ENCODE data around the gene STRA6.
"Not testable (repeated sequence)": the region's sequence is repeated elsewhere in the genome, so short reads cannot be mapped to it uniquely, and the experiment has no call there.

STRA6 gene

DNA sequence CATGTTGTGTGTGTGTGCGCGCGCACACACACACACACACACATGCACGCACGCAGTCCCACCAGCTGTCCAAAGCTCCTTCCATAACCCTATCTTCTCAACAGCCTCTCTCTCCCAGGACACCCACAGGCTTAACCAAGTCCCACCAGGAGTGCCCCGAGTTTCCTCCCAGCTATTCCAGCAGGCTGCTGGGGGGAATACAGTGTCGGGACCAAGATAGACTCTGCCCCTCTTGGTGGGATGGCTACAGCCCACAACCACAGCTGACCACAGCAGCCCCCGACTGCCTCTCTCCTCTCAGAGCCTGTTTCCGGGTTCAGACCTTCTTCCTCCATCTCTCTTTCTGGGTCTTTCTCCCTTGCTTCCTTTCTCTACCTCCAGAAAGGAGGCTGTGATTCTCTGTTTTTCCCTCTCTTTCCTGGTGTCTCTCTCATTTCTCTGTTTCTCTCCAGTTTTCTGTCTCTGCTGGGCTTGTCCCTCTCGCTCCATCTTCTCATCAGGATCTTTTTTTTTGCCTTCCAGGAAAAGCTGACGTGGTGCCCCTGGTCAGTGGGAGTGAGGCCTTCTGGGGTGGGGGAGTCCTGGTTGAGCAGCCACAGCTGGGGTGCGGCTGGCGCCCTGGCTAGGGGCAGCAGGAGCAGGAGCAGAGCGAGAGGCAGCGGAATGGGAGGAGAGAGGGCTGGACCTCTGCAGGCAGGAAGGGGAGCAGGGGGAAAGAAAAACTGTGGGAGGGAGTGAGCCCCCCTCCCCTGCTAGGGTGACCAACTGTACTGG lies 32.3 kb downstream of the STRA6 start:
- FAIRE-seq = no peak
- DNase-seq (ENCODE audit: insufficient read length, low spot score) = no peak

GRCh38 chr15:74168711-74169126 lies 33.9 kb downstream of the STRA6 start:
- DNase-seq (ENCODE audit: insufficient read length, low spot score) (no peak), FAIRE-seq (no peak)

- no peak for FAIRE-seq
- no peak for DNase-seq (ENCODE audit: insufficient read length, low spot score)
These were observed 34.7 kb downstream of the STRA6 start for GRCh38 chr15:74167891-74168331.

DNA sequence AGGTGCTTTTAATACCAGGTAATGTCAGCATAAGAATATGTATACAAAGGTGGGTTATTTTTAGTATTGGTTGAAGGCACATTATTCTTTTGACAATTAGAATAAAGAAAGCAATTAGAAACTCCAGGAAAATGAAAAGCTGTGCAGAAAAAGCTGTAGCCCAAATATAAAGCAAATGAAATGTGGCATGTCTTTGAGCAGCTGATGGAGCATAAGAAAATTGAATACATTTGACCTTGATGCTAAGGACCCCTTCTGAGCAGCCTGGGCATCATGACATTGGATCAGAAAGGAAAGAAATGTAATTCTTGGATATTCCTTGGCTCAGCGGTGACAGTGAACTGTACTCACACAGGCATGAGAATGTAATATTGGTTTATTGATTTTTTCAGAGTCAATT lies 37.1 kb downstream of the STRA6 start:
- FAIRE-seq (no peak), DNase-seq (ENCODE audit: insufficient read length, low spot score) (no peak)

- DNase-seq (ENCODE audit: insufficient read length, low spot score); FAIRE-seq: not testable (repeated sequence)
These were observed 40.4 kb downstream of the STRA6 start for GRCh38 chr15:74162195-74162536.

GRCh38 chr15:74160390-74160789 lies 42.2 kb downstream of the STRA6 start:
- DNase-seq (ENCODE audit: insufficient read length, low spot score); FAIRE-seq: not testable (repeated sequence)

- FAIRE-seq (no peak), DNase-seq (ENCODE audit: insufficient read length, low spot score) (no peak)
These were observed 42.8 kb downstream of the STRA6 start for GRCh38 chr15:74159773-74160172.

GRCh38 chr15:74158855-74159650 lies 43.5 kb downstream of the STRA6 start:
- no peak for DNase-seq (ENCODE audit: insufficient read length, low spot score)
- FAIRE-seq = peak; percentile 88

- FAIRE-seq = peak; percentile 40
- no peak for DNase-seq (ENCODE audit: insufficient read length, low spot score)
These were observed 44.4 kb downstream of the STRA6 start for GRCh38 chr15:74157868-74158827.

DNA sequence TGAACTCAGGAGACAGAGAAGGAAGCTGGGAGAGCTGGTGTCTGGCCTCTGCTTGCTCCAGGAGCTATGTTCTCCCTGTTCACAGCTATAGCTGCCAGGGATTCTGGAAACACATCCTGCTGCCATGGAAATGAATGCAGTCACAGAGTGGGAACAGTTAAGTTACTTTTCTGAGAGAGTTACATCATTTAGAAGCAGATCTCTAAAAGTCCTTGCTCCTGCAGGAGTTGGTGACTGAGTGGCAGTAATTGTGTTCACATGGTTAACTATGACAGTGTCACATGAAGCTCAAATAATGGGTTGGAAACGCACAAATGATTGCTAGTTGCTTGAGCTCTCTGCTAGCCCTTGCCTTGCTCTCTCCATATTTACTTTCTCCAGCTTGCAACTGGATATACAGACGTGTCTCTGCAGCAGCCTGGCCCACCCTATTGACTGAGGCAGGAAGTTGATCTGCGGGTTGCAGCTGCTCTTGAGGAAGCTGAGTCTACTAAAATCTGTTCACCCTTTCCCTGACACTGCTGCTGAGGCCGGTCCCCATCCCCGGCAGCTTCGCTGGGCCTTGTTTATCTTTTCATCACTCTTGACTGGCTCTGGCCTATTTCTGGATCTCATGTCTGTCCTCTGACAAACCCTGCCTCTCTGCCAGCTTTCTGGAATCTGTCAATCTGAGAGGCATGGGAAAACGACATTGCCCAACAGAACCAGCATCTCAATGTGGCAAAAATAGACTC lies 45.7 kb downstream of the STRA6 start:
- DNase-seq (ENCODE audit: insufficient read length, low spot score) (no peak), FAIRE-seq (no peak)

GRCh38 chr15:74155766-74156417 lies 46.7 kb downstream of the STRA6 start:
- FAIRE-seq (no peak), DNase-seq (ENCODE audit: insufficient read length, low spot score) (no peak)

DNA sequence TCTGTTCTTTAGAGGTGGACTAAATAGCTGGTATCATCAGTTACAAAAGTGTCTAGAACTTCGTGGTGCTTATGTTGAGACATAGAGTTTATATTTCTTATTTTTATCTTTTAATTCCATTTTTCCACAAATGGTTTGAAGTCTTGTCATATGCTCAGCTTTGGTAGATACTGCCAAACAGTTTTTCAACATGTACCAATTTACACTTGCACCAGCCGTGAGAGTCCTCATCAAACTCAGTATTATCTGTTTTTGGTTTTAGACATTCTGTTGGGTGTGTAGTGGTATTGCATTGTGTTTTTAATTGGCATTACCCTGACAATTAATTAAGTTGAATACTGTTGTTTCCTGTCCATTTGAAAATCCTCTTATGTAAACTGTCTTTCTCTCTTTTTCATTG lies 55.5 kb downstream of the STRA6 start:
- FAIRE-seq = no peak
- DNase-seq (ENCODE audit: insufficient read length, low spot score) = no peak

DNA sequence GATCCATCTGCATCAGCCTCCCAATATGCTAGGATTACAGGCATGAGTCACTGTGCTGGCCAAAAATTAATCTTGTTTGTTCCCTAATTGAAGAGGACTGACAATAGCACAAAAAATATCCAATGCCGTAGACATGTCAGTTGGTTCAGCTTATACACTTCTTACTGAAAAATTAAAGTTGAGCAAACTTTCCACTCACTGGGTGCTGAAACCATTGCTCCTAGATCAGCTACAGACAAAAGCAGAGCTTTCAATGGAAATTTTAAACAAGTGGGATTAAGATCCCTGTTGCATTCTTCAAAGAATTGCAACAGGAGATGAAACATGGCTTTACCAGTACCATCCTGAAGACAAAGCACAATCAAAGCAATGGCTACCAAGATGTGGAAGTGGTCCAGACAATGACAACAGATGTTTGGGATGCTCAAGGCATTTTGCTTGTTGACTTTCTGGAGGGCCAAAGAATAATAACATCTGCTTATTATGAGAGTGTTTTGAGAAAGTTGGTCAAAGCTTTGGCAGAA lies 56.2 kb downstream of the STRA6 start:
- DNase-seq (ENCODE audit: insufficient read length, low spot score) = no peak
- no peak for FAIRE-seq

- DNase-seq (ENCODE audit: insufficient read length, low spot score) (no peak), FAIRE-seq (no peak)
These were observed 58.3 kb downstream of the STRA6 start for GRCh38 chr15:74144153-74144775.

- no peak for FAIRE-seq
- no peak for DNase-seq (ENCODE audit: insufficient read length, low spot score)
These were observed 61.0 kb downstream of the STRA6 start for GRCh38 chr15:74141591-74141990.

DNA sequence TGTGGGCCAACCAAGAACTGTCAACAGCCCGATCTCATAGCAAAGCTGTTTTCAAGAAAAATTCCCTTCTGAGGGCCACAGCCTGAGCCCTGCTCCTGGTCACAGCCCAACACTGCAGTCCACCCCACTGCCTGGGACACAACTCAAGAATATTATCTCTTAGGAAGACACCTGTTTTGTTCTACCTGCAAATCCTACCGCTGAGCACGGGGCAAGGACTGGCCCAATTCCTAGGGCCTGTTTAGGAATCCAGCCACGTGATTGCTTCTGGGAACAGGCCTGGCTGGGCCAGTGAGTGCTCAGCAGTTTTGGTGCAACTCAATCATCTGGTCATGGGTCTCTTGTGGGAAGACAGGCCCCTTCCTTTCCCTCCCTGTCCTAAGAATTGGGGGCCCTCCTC lies 63.9 kb downstream of the STRA6 start:
- FAIRE-seq = no peak
- DNase-seq (ENCODE audit: insufficient read length, low spot score) = no peak

GRCh38 chr15:74137537-74137894 lies 65.1 kb downstream of the STRA6 start:
- no peak for FAIRE-seq
- no peak for DNase-seq (ENCODE audit: insufficient read length, low spot score)

DNA sequence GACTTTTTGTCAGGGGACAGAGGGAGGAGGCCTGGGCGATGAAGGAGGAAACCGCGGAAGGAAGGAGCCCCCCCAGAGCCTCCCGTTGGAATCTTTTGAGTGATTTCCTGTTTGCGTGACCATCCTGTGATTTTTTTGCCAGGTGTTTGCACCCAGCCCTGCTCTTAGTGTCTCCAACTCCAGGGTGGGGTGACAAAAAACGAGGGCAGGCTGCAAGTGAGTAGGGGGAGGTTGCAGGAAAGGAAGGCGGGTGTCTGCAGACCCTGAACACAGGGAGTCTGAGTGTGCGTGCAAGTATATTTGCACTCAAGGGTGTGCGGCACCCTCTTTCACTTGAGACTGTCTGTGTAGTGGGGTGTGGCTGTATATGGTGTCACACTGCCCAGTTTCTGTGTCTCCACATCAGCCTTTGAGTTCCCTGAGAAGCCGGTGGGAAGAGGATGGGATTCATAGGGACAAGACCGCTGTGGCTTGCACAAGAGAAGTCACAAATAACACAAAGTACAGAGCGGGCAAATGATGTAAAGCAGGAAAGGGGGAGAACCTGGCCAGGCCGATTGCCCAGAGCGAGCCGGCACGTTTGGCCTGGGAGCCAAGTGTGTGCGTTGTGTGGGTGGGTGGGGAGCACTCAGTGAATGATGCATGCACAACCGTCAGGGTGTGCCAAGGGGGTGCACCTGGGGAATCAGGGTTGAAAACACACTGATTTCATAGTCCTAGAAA lies 65.6 kb downstream of the STRA6 start:
- DNase-seq (ENCODE audit: insufficient read length, low spot score) = no peak
- no peak for FAIRE-seq

GRCh38 chr15:74136540-74136813 lies 66.1 kb downstream of the STRA6 start:
- DNase-seq (ENCODE audit: insufficient read length, low spot score) (no peak), FAIRE-seq (no peak)

Data from GM19239 (cell line).